ENCODE results near the gene VSTM2L. TPM values are rescaled to one million over a fixed set of nuclear protein-coding genes. Genes with fewer than 3 reads are reported as not detected.

VSTM2L gene
- total RNA-seq, 1 experiment from 2014 or later = 0.71 TPM

DNA sequence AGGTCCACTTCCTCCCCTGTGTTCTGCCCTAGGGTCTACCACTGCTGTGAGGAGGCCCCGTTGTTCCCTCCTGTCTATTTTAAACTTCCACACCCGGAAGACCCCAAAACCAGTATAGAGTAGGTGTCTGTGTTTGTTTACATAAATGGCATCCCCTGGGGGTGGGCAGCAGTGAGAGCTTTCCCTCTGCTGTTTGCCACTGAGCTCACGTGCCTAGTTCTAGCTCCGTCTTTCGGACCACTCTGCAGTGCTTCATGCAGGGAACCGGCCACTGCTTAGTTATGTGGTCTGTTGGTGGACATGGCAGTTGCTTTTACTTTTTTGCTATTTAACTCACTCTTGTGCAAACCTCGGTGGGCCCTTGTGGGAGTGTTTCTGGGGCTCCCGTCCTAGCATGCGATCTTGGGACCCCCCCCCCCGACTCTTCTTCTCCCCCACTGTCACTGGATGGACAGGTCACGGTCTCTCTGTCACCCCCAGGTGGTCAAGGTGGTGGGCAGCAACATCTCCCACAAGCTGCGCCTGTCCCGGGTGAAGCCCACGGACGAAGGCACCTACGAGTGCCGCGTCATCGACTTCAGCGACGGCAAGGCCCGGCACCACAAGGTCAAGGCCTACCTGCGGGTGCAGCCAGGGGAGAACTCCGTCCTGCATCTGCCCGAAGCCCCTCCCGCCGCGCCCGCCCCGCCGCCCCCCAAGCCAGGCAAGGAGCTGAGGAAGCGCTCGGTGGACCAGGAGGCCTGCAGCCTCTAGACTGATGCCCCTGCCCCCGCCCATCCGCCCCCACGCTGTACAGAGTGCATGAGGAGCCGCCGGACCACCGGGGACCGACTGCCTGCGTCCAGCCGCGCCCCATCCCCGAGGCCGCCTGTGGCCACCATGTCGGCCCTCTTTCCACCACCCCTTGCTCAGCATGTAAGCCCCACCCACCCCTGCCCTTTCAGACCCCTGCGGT, 40.9 kb downstream of the VSTM2L start:
- Mint-ChIP-seq H3K4me3 (ENCODE audit: low read depth, unreplicated experiment) (no peak overlapping the region), H3K36me3 (ENCODE audit: insufficient read depth, unreplicated experiment) (no peaks in the 10 kb centered on the region), H3K9me3 (ENCODE audit: low read depth, unreplicated experiment) (peaks cover 5% of the 10 kb centered on the region), H3K27ac (ENCODE audit: unreplicated experiment) (no peak overlapping the region), H3K4me1 (ENCODE audit: low read depth, unreplicated experiment) (no peaks in the 10 kb centered on the region), H3K27me3 (ENCODE audit: unreplicated experiment) (peaks cover 55% of the 10 kb centered on the region)
- BruUV-seq (replicated peaks) = no TSS peak
- TF ChIP-seq, protein P1, sequence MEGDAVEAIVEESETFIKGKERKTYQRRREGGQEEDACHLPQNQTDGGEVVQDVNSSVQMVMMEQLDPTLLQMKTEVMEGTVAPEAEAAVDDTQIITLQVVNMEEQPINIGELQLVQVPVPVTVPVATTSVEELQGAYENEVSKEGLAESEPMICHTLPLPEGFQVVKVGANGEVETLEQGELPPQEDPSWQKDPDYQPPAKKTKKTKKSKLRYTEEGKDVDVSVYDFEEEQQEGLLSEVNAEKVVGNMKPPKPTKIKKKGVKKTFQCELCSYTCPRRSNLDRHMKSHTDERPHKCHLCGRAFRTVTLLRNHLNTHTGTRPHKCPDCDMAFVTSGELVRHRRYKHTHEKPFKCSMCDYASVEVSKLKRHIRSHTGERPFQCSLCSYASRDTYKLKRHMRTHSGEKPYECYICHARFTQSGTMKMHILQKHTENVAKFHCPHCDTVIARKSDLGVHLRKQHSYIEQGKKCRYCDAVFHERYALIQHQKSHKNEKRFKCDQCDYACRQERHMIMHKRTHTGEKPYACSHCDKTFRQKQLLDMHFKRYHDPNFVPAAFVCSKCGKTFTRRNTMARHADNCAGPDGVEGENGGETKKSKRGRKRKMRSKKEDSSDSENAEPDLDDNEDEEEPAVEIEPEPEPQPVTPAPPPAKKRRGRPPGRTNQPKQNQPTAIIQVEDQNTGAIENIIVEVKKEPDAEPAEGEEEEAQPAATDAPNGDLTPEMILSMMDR (IDR thresholded peaks at IDR 0.05; ENCODE audit: unreplicated experiment) = no peak
- intact Hi-C loops (cut with micrococcal nuclease; ENCODE audit: unreplicated experiment) = no loop called here
- CTCF ChIA-PET = interaction anchor here (0.7 to 1.7 kb wide), 3 partner anchors 17 to 48 kb away, joined by 3 to 5 read pairs (median 5); no protein-coding TSS in a partner anchor
- DNase-seq = no peak

DNA sequence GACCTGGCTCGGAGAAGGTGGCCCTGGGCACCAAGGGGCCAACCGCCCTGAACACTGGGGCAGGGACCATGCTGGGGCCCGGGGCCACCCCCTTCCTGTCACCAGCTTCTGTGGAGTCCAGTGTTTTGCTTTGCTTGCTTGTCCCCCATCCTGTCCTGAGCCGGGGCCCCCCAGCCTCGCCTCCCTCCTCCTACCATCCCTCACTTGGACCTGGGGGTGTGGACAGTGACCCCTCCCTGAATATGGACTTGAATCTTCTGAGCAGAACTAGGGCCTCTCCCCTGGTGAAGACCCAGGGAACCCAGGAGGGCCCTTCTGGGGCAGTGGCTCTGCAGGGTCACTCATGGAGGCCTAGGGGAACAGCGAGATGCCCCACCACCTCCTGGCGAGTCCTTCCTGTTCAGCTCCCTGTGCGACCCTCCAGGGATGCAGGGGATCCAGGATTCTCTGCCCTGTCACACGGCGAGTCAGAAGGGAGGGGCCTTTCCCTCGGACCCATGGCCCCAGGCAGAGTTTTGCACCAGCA, 41.6 kb downstream of the VSTM2L start:
- DNase-seq = no peak
- intact Hi-C loops (cut with micrococcal nuclease; ENCODE audit: unreplicated experiment) = no loop called here
- CTCF ChIA-PET = interaction anchor here (0.7 to 1.7 kb wide), 3 partner anchors 17 to 47 kb away, joined by 3 to 5 read pairs (median 5); no protein-coding TSS in a partner anchor
- BruUV-seq (replicated peaks) = no TSS peak
- TF ChIP-seq, protein P1 (IDR thresholded peaks at IDR 0.05; ENCODE audit: unreplicated experiment) = no peak
- H3K27me3 Mint-ChIP-seq (ENCODE audit: unreplicated experiment) = peaks cover 61% of the 10 kb centered on the region
- H3K4me3 Mint-ChIP-seq (ENCODE audit: low read depth, unreplicated experiment) = no peak overlapping the region
- H3K27ac Mint-ChIP-seq (ENCODE audit: unreplicated experiment) = no peak overlapping the region
- no peaks in the 10 kb centered on the region for H3K4me1 Mint-ChIP-seq (ENCODE audit: low read depth, unreplicated experiment)
- H3K36me3 Mint-ChIP-seq (ENCODE audit: insufficient read depth, unreplicated experiment) = no peaks in the 10 kb centered on the region
- H3K9me3 Mint-ChIP-seq (ENCODE audit: low read depth, unreplicated experiment) = peaks cover 6% of the 10 kb centered on the region

DNA sequence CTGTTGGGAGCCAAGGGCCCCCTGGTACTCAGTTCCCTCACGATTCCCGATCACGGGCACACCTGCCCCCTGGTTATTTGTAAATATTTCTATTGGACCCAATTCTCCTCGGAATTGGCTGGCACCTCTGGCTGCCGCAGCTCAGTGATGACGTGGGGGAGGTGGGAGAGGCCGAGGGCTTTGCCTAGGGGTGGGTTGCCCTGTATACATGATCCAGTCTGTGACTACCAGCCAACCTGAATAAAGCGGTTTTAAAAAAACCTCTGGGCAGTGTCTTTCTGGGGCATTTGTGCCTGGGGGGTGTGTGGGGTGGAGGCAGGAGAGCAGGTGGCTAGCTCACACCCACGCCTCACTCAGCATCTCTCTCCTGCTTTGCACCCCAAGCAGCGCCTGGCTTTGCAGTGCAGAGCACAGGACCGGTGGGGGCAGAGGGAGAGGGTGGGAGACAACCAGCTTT, 42.2 kb downstream of the VSTM2L start:
- peaks cover 56% of the 10 kb centered on the region for H3K27me3 Mint-ChIP-seq (ENCODE audit: unreplicated experiment)
- no peak for DNase-seq
- CTCF ChIA-PET = no interaction called here
- TF ChIP-seq, protein P1 (IDR thresholded peaks at IDR 0.05; ENCODE audit: unreplicated experiment) = no peak
- intact Hi-C loops (cut with micrococcal nuclease; ENCODE audit: unreplicated experiment) = no loop called here
- BruUV-seq (replicated peaks) = no TSS peak
- no peak overlapping the region for H3K27ac Mint-ChIP-seq (ENCODE audit: unreplicated experiment)
- no peak overlapping the region for H3K4me3 Mint-ChIP-seq (ENCODE audit: low read depth, unreplicated experiment)
- no peaks in the 10 kb centered on the region for H3K4me1 Mint-ChIP-seq (ENCODE audit: low read depth, unreplicated experiment)
- peaks cover 6% of the 10 kb centered on the region for H3K9me3 Mint-ChIP-seq (ENCODE audit: low read depth, unreplicated experiment)
- H3K36me3 Mint-ChIP-seq (ENCODE audit: insufficient read depth, unreplicated experiment) = no peaks in the 10 kb centered on the region

DNA sequence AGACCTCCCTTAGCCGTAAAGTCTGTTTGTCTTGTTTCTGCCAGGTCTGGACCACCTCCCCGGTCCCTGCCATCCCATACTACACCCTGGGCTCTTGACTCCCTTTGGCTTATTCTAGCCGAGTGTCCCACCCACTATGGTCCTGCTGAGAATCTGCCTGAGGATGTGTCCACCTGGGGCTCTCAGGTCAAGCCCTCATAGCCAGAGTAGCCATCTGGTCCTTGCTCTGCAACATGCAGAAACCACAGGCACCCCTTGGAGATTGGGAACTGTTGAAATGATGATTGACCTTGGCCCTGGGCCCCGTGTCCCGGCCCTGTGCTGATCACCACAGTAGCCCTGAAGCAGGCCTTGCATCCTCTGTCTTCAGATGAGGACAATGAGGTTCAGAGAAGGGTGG, 44.0 kb downstream of the VSTM2L start:
- no peak for DNase-seq
- Mint-ChIP-seq H3K4me3 (ENCODE audit: low read depth, unreplicated experiment) (no peak overlapping the region), H3K27ac (ENCODE audit: unreplicated experiment) (no peak overlapping the region), H3K27me3 (ENCODE audit: unreplicated experiment) (peaks cover 42% of the 10 kb centered on the region), H3K4me1 (ENCODE audit: low read depth, unreplicated experiment) (no peaks in the 10 kb centered on the region), H3K36me3 (ENCODE audit: insufficient read depth, unreplicated experiment) (no peaks in the 10 kb centered on the region), H3K9me3 (ENCODE audit: low read depth, unreplicated experiment) (peaks cover 6% of the 10 kb centered on the region)
- CTCF ChIA-PET = no interaction called here
- BruUV-seq (replicated peaks) = no TSS peak
- intact Hi-C loops (cut with micrococcal nuclease; ENCODE audit: unreplicated experiment) = no loop called here
- TF ChIP-seq, protein P1 (IDR thresholded peaks at IDR 0.05; ENCODE audit: unreplicated experiment) = no peak
